NCI-H446 treated with DMSO at 0.1 percent for 48 hours (cell line): Measurements from ENCODE around the gene GNAO1.

Experiments
- DNase-seq: peaks from one replicate; lab custom pipeline; 2025; lab: John Stamatoyannopoulos, UW

The GNAO1 gene

GRCh38 chr16:56241596-56241995 lies 50.3 kb downstream of the GNAO1 start:
- no peak for DNase-seq

GRCh38 chr16:56242740-56243139 lies 51.5 kb downstream of the GNAO1 start:
- no peak for DNase-seq

GRCh38 chr16:56244612-56245011 lies 53.3 kb downstream of the GNAO1 start:
- no peak for DNase-seq

- no peak for DNase-seq
Observed at GRCh38 chr16:56245197-56245596, 53.9 kb downstream of the GNAO1 start.

GRCh38 chr16:56246051-56246817 lies 54.9 kb downstream of the GNAO1 start:
- DNase-seq: no peak

GRCh38 chr16:56247018-56247417 lies 55.7 kb downstream of the GNAO1 start:
- DNase-seq: no peak

GRCh38 chr16:56247808-56248207 lies 56.5 kb downstream of the GNAO1 start:
- no peak for DNase-seq

GRCh38 chr16:56252835-56253234 lies 61.5 kb downstream of the GNAO1 start:
- peak; percentile 41 for DNase-seq

GRCh38 chr16:56255904-56256303 lies 64.6 kb downstream of the GNAO1 start:
- DNase-seq: no peak

GRCh38 chr16:56257239-56257638 lies 66.0 kb downstream of the GNAO1 start:
- DNase-seq: peak; percentile 15

GRCh38 chr16:56257666-56258342 lies 66.5 kb downstream of the GNAO1 start:
- peak; percentile 53 for DNase-seq

GRCh38 chr16:56258508-56259424 lies 67.5 kb downstream of the GNAO1 start:
- DNase-seq: no peak

- DNase-seq: no peak
Observed at GRCh38 chr16:56259425-56259779, 68.1 kb downstream of the GNAO1 start.

- DNase-seq: no peak
Observed at GRCh38 chr16:56260378-56261160, 69.3 kb downstream of the GNAO1 start.

GRCh38 chr16:56261656-56262055 lies 70.4 kb downstream of the GNAO1 start:
- DNase-seq: no peak

- DNase-seq: no peak
Observed at GRCh38 chr16:56262148-56262547, 70.9 kb downstream of the GNAO1 start.

GRCh38 chr16:56262551-56263245 lies 71.4 kb downstream of the GNAO1 start:
- no peak for DNase-seq

- DNase-seq: no peak
Observed at GRCh38 chr16:56263711-56264608, 72.7 kb downstream of the GNAO1 start.

- no peak for DNase-seq
Observed at GRCh38 chr16:56264609-56264972, 73.3 kb downstream of the GNAO1 start.

GRCh38 chr16:56265184-56265583 lies 73.9 kb downstream of the GNAO1 start:
- no peak for DNase-seq
